ENCODE results near the gene LRRC46. TPM values are rescaled to one million over a fixed set of nuclear protein-coding genes. Genes with fewer than 3 reads are reported as not detected.

LRRC46 gene
- total RNA-seq, 1 experiment from 2014 or later = 0.44 TPM

DNA sequence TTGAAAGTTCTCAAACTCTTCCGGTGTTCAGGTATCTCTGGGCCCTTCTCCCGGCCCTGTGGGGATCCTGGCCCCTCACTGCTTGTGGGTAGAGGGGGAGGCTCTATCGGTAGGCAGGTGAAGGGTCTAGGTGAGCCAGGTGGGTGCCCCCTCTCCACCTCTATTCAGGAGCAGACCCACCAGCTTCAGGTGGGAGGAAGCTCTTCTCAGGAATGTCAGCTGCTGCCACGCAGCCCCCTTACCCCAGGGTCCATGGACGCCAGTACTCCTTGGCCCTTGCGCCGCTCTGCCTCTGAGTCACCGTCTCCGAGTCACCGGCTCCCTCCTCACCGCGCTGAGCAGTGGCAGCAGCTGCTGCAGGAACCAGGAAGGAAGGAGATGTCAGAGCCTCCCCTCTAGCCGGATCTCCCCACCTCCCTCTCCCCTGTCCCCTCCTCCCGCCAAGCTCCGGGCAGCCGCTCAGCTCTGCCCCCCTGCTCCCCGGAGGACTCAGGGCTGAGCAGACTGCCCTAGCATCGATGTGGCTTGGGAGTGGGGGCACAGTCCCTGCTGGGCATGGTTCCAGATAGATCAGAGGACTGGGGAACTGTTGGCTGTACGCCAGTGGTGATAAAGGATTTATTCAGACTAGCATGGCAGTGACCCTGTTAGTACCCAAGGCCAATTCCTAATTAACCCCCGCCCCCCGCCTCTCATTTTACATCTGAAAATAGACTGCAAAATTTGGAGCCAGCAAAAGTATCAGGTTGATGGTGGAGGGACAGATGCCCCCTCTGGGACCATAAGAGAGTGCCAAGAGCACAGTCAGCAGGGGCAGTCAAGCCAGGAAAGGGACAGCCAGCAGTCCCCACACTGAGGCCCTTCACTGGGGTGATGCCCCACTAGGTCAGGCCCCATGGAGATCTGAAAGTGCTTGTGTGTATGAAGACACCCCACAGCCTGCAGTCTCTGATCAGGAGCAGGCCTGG is 9.8 kb upstream of the LRRC46 start, which contains the start of gene OSBPL7:
TSS of gene OSBPL7 (minus strand) at position 371 of the 968 bp plus-strand sequence. CDS start 1,516 bp downstream, outside the sequence.
- H3K9me2 ChIP-seq (replicated peaks; ENCODE audit: low read length) = no peaks in the 10 kb centered on the region
- H2AFZ ChIP-seq (ENCODE audit: low read length) = peak within 1 kb of the TSS; percentile 63
- H3F3A ChIP-seq (ENCODE audit: low read length, unreplicated experiment) = no peaks in the 10 kb centered on the region
- peak within 1 kb of the TSS; percentile 74 for H3K4me3 ChIP-seq (ENCODE audit: low read length)
- ChIA-PET POLR2A (ENCODE audit: unreplicated experiment) (interaction anchor here (0.6 to 0.7 kb wide), 4 partner anchors 10 to 165 kb away, joined by 3 to 5 read pairs (median 4); partner anchors contain the start of genes LRRC46 and MRPL10), CTCF (interaction anchor here (0.5 to 1.0 kb wide), 3 partner anchors 68 to 189 kb away, joined by 3 read pairs; no protein-coding TSS in a partner anchor)
- H3K9ac ChIP-seq (ENCODE audit: low read length) = peak within 1 kb of the TSS; percentile 66
- ATAC-seq = peak; percentile 91
- H3K79me2 ChIP-seq (ENCODE audit: low read length) = peaks cover 14% of the 10 kb centered on the region
- H3K27ac ChIP-seq (ENCODE audit: low read length) = peak within 1 kb of the TSS; percentile 52
- H3K4me1 ChIP-seq (ENCODE audit: insufficient read depth, low read length) = peaks cover 25% of the 10 kb centered on the region
- no TSS peak for BruUV-seq (replicated peaks)
- H3K27me3 ChIP-seq (ENCODE audit: low read length) = no peaks in the 10 kb centered on the region
- TF ChIP-seq EZH2phosphoT487 (IDR thresholded peaks at IDR 0.05; ENCODE audit: borderline replicate concordance, low read length) (no peak), EZH2 (IDR thresholded peaks at IDR 0.05; ENCODE audit: low read length, unreplicated experiment) (no peak)
- TF ChIP-seq, protein P1, sequence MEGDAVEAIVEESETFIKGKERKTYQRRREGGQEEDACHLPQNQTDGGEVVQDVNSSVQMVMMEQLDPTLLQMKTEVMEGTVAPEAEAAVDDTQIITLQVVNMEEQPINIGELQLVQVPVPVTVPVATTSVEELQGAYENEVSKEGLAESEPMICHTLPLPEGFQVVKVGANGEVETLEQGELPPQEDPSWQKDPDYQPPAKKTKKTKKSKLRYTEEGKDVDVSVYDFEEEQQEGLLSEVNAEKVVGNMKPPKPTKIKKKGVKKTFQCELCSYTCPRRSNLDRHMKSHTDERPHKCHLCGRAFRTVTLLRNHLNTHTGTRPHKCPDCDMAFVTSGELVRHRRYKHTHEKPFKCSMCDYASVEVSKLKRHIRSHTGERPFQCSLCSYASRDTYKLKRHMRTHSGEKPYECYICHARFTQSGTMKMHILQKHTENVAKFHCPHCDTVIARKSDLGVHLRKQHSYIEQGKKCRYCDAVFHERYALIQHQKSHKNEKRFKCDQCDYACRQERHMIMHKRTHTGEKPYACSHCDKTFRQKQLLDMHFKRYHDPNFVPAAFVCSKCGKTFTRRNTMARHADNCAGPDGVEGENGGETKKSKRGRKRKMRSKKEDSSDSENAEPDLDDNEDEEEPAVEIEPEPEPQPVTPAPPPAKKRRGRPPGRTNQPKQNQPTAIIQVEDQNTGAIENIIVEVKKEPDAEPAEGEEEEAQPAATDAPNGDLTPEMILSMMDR (conservative IDR thresholded peaks at IDR 0.05; ENCODE audit: low read depth, low read length) = peak; percentile 71
- H3K4me2 ChIP-seq (ENCODE audit: low read length) = peak within 1 kb of the TSS; percentile 86
- peaks cover 28% of the 10 kb centered on the region; the same call in 1 of the 2 replicates for H3K36me3 ChIP-seq (ENCODE audit: low read depth, low read length)
- H3K9me3 ChIP-seq (ENCODE audit: low read length) = no peaks in the 10 kb centered on the region
- no peaks in the 10 kb centered on the region for H4K20me1 ChIP-seq (ENCODE audit: low read length)
- intact Hi-C loops (cut with micrococcal nuclease) = loop anchor here (1.0 kb wide), 2 partner anchors 10 to 11 kb away; partner anchors contain the start of genes LRRC46 and MRPL10
- DNase-seq = peak; percentile 94

DNA sequence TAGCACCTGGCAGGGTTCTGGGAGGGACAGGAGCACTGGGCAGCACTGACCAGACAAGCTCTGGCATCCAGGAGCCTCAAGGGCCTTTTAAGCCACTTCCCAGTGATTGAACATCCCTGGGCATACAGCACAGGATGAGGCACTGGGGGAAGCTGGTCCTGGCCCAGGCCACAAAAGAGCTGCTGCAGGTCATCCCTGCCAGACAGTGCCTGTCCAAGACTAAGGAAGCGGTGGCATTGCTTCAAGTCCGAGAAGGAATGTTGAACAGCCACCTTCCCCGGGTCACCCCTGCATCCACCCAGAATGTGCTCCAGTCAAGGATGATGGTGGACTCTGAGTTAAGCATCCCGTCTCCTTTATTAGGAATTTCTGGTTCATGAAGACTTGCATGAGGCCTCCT is 8.7 kb upstream of the LRRC46 start:
- TF ChIP-seq EZH2phosphoT487 (IDR thresholded peaks at IDR 0.05; ENCODE audit: borderline replicate concordance, low read length) (no peak), EZH2 (IDR thresholded peaks at IDR 0.05; ENCODE audit: low read length, unreplicated experiment) (no peak)
- TF ChIP-seq, protein P1 (conservative IDR thresholded peaks at IDR 0.05; ENCODE audit: low read depth, low read length) = no peak
- POLR2A ChIA-PET (ENCODE audit: unreplicated experiment) = no interaction called here
- no peak overlapping the region for H2AFZ ChIP-seq (ENCODE audit: low read length)
- no peaks in the 10 kb centered on the region for H3K27me3 ChIP-seq (ENCODE audit: low read length)
- H4K20me1 ChIP-seq (ENCODE audit: low read length) = no peaks in the 10 kb centered on the region
- no peak overlapping the region for H3K27ac ChIP-seq (ENCODE audit: low read length)
- no peaks in the 10 kb centered on the region for H3K9me3 ChIP-seq (ENCODE audit: low read length)
- no TSS peak for BruUV-seq (replicated peaks)
- intact Hi-C loops (cut with micrococcal nuclease) = no loop called here
- peaks cover 31% of the 10 kb centered on the region; the same call in 1 of the 2 replicates for H3K36me3 ChIP-seq (ENCODE audit: low read depth, low read length)
- H3K4me1 ChIP-seq (ENCODE audit: insufficient read depth, low read length) = peaks cover 25% of the 10 kb centered on the region
- no peak overlapping the region for H3K4me3 ChIP-seq (ENCODE audit: low read length)
- H3K9me2 ChIP-seq (replicated peaks; ENCODE audit: low read length) = no peaks in the 10 kb centered on the region
- DNase-seq (no peak), ATAC-seq (no peak)
- H3F3A ChIP-seq (ENCODE audit: low read length, unreplicated experiment) = no peaks in the 10 kb centered on the region
- H3K79me2 ChIP-seq (ENCODE audit: low read length) = peaks cover 14% of the 10 kb centered on the region
- peak overlapping the region; percentile 86 for H3K4me2 ChIP-seq (ENCODE audit: low read length)
- H3K9ac ChIP-seq (ENCODE audit: low read length) = no peak overlapping the region
- CTCF ChIA-PET = no interaction called here

Measured in PC-3 (cell line).